ENCODE results near the gene P2RX7.

The P2RX7 gene

GRCh38 chr12:121112496-121112895 is 20.2 kb upstream of the P2RX7 start:
- TF ChIP-seq ZNF8 (CRISPR knock-in tag; IDR thresholded peaks at IDR 0.05) = no peak
- TF ChIP-seq OSR1 (CRISPR knock-in tag; IDR thresholded peaks at IDR 0.05) = no peak
- no peak for TF ChIP-seq ZNF565 (CRISPR knock-in tag; conservative IDR thresholded peaks at IDR 0.05; ENCODE audit: low read depth)
- no peak for TF ChIP-seq ZNF70 (CRISPR knock-in tag; IDR thresholded peaks at IDR 0.05)
- no peak for TF ChIP-seq SNAI2 (CRISPR knock-in tag; IDR thresholded peaks at IDR 0.05)
- no peak for TF ChIP-seq ZFP3 (CRISPR knock-in tag; IDR thresholded peaks at IDR 0.05)
- TF ChIP-seq CREB5 (CRISPR knock-in tag; IDR thresholded peaks at IDR 0.05; ENCODE audit: low read depth) = no peak
- no peak for TF ChIP-seq BACH2 (CRISPR knock-in tag; IDR thresholded peaks at IDR 0.05; ENCODE audit: borderline replicate concordance)
- no peak for ATAC-seq

- no peak for ATAC-seq
- TF ChIP-seq ZNF70 (CRISPR knock-in tag; IDR thresholded peaks at IDR 0.05) (no peak), ZNF565 (CRISPR knock-in tag; conservative IDR thresholded peaks at IDR 0.05; ENCODE audit: low read depth) (no peak), GLIS3 (CRISPR knock-in tag; IDR thresholded peaks at IDR 0.05) (no peak), ZFP30 (CRISPR knock-in tag; IDR thresholded peaks at IDR 0.05) (no peak), PPARA (CRISPR knock-in tag; IDR thresholded peaks at IDR 0.05; ENCODE audit: borderline replicate concordance) (no peak), CSRNP3 (CRISPR knock-in tag; IDR thresholded peaks at IDR 0.05) (no peak), TSHZ2 (CRISPR knock-in tag; IDR thresholded peaks at IDR 0.05) (no peak), PATZ1 (CRISPR knock-in tag; IDR thresholded peaks at IDR 0.05; ENCODE audit: borderline replicate concordance) (no peak), RARB (CRISPR knock-in tag; IDR thresholded peaks at IDR 0.05) (no peak), CSDC2 (CRISPR knock-in tag; IDR thresholded peaks at IDR 0.05) (no peak)
Measured at GRCh38 chr12:121113057-121113456, 19.6 kb upstream of the P2RX7 start.

GRCh38 chr12:121114019-121114639 is 18.5 kb upstream of the P2RX7 start:
- ATAC-seq = no peak

More at GRCh38 chr12:121114019-121114639, 18.5 kb upstream of the P2RX7 start:
- TF ChIP-seq POU6F1 (CRISPR knock-in tag; IDR thresholded peaks at IDR 0.05; ENCODE audit: borderline replicate concordance, low read depth) (no peak), ZFP30 (CRISPR knock-in tag; IDR thresholded peaks at IDR 0.05) (no peak), ESRRG (CRISPR knock-in tag; IDR thresholded peaks at IDR 0.05) (no peak), TOX (CRISPR knock-in tag; IDR thresholded peaks at IDR 0.05; ENCODE audit: borderline replicate concordance) (no peak), ISL1 (CRISPR knock-in tag; IDR thresholded peaks at IDR 0.05) (no peak), OSR1 (CRISPR knock-in tag; IDR thresholded peaks at IDR 0.05) (no peak), ZNF565 (CRISPR knock-in tag; conservative IDR thresholded peaks at IDR 0.05; ENCODE audit: low read depth) (no peak), CREB5 (CRISPR knock-in tag; IDR thresholded peaks at IDR 0.05; ENCODE audit: low read depth) (no peak), ZFP3 (CRISPR knock-in tag; IDR thresholded peaks at IDR 0.05) (no peak), CSDC2 (CRISPR knock-in tag; IDR thresholded peaks at IDR 0.05) (no peak), CSRNP3 (CRISPR knock-in tag; IDR thresholded peaks at IDR 0.05) (no peak), ZNF8 (CRISPR knock-in tag; IDR thresholded peaks at IDR 0.05) (no peak)

All from SK-N-SH treated with all-trans-retinoic acid at 6 μM for 48 hours (cell line).